Stimulated activated CD4-positive, alpha-beta T cell treated with anti-CD3 and anti-CD28 coated beads, Interleukin-15, amount 100 ng/mL, for 48 hours (primary cell): ENCODE measurements around the gene IQGAP3.

Experiments
- DNase-seq, 2 donors: peaks; one replicate each; pipeline ENCODE4 v3.0.0-alpha.2; 2020; ENCODE audit warnings: low read depth in 2 of 2

IQGAP3 gene

DNA sequence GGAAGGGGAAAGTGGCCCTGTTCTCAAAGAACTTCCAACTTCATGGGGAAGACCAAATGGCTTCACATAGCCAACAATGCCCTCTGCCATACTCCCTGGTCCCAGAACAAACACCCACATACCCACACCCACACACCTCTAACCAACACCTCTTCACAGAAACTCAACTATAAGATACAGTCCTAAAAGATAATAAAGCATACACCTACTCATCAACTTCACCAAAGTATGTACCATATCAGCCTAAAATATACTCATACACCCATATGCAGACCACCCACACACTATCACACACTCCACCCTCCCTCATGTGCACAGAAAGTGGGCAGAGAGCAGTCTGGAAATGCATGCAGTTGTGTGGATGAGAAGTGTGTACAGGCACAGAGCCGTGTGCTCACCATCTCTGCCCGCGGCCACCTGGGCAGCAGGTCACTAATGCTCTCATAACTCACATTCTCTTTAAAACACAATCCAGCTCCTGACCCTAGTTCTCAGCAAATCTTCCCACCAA, 27.7 kb downstream of the IQGAP3 start:
- no peak for DNase-seq

DNA sequence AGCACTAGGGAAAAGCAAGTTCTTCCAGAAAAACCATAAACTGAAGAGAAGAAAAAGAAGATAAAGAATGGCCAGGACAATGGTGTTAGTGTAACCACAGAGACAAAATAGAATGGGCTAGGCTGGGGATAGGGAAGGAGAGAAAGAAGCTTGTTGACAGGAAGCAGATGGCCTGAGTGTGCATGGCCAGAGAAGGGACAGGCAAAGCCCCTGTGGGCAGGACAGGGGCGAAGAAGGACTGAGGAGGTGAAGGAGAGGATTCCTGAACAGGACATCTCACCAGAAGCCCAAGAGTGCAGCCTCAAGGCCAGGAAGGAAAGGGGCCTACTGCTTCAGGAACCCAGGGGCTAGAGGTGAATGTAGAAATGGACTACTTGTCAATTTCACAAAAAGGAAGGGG, 29.3 kb downstream of the IQGAP3 start:
- DNase-seq = no peak

DNA sequence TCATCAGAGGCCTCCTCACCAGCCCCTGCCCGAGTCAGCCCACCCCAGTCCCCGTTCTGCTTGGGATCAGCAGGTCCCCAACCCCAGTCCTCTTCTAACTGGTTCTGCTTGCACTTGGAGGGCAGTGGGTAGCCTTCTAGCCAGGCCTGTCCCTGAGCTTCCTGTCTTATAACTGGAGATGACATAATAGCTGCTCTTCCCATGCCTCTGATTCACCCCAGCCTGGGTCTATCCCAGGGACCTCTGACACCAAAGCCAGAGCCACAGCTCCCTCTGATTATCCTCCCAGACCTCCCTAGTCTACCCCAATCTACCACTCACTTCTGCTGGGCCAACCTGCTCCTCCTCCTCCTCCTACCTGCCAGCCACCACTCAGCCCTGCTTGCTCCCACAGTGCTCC, 31.4 kb downstream of the IQGAP3 start:
- no peak for DNase-seq

DNA sequence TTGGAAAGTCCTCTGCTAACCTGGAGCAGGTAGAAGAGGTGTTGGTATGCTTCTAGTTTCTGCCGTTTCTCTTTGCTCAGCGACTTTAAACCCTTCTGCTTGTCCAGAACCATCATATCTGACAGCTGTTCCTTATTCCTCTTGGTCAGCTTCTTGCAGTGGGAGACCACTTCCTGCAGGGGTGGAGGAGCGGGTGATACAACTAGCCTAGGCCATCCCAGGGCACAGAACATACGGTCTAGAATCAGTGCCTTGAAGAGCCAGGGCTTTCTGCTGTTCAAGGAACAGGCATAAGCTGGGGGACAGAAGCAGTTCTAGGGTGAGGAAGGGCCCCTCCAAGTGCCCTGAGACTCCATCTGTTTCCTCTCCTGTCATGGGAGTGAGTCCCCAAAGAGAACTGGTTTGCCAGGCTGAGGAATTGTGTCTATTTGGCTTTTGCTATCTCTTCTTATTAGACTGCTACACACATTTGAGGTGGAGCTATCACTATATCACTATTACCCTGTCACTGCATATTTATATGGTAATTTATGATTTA, 32.5 kb downstream of the IQGAP3 start:
- no peak for DNase-seq

DNA sequence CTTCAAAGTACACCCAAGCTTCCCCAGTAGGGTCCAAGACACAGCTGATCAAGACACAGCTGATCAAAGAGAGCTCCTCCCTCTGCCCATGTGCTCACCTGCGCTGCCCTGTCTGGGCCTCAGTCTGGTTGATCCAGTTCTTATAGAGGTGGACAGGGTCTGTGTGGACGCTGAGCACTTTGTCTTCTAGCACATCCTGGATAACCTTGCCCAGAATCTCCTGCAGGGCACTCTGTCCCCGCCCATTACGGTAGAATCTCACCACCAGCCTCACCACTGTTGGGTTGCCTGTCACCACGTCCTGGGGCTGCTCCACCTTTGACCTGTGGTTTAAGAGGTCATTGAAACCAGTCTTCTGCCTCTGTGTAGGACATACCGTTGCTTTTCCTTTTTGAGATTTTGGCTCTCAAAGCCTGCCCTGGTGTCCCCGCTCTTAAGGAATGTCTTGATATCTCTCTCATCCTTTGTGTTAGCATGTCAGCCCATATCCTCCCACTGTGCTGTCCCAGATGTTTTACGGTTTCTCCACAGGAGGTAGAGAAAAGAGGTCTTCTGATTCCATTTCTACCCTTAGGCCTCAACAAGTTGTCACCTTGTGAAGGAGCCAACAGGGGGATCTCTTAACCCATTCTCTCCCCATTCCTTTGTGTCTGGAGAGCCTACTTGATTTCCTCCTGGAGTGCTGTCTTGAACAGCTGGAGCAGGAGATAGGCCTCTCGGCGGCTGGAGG, 33.5 kb downstream of the IQGAP3 start:
- no peak for DNase-seq

DNA sequence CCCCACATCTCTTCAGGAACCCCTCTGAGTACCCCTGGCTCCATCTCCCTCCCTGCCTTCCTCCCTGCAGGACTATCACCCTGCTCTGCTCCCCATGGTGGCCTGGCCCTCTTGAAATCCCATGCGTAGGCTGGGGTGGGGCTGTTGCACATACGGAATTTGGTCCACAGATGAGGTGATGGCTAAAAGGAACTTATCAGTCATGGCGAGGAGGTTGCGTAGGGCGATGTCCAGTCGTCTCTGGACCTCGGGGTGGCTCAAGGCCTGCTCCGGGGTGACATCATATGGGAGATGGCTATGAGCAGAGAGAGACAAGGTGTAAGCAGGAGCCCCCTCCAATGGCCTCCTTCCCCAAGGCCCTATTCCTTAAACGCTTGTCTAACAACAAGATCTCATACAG, 35.3 kb downstream of the IQGAP3 start:
- no peak for DNase-seq

DNA sequence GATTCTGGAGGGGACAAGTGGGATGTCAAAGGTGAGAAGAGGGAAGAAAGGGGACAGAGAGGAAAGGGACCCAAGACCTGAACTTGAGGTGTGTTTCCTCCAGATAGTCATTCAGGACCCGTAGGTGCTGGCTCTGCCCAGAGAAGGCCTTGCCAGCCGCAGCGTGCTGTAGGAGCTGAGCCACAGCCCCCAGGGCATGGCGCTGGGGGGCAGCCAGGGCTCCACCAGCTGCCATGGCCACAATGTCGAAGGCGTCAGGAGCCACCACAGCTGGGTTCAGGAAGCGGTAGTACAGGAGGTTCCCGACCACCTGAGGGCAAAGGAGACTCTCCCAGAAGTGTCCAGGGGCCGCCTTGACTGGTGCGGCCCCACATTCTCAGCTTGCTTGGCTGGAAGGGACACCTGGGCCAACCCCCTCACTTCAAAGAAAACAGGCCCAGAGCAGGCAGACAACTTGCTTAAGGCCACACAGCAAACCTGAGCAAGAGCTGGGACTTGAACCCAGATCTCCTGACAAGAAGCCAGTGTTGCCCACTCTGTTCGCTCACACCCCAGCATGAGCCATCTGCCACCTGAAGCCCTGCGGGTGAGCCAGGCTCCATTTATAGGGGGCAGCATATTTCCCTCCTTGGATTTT, 37.8 kb downstream of the IQGAP3 start:
- no peak for DNase-seq

DNA sequence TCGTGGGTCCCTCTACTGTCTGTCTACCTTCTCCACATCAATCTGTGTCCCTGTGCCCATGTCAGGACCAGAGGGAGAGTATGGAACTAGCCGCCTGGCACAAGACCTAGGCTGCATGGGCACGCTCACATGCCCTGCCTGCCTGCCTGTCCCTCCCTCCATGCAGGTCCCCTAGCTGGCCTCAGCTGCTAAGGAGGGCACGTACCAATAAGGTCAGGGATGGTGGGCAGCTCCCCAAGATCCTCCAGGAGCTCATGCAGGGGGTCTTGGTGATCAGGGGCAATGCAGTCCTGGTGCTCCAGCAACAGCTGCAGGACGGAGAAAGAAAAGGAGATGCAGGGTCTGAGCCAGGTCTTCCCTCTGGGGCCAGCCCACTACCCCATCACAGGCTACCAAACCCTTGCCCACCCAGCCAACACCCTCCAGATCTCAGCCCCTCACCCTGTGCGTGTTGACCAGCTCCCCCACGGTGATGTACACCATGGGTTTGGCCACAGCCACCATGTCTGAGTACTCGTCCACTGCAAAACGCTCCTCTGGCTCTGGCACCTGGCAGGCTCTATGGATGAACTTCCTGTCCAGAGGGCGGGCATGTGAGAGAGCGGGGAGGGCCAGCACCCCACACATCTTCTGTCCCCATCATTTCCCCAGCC, 38.7 kb downstream of the IQGAP3 start:
- DNase-seq = no peak

DNA sequence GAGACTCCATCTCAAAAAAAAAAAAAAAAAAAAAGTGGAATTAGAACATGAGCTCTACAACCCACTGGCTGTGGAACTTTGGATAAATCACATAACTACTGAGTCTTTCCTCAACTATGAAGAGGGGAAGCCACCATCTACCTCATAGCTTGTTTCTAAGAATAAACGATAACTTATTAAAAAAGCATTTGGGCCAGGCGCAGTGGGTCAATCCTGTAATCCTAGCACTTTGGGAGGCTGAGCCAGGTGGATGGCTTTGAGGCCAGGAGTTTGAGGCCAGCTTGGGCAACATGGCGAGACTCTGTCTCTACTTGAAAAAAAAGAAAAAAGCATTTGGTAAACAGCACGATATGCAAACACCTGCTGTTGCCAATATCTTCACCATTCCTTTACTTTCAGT, 40.0 kb downstream of the IQGAP3 start:
- no peak for DNase-seq

DNA sequence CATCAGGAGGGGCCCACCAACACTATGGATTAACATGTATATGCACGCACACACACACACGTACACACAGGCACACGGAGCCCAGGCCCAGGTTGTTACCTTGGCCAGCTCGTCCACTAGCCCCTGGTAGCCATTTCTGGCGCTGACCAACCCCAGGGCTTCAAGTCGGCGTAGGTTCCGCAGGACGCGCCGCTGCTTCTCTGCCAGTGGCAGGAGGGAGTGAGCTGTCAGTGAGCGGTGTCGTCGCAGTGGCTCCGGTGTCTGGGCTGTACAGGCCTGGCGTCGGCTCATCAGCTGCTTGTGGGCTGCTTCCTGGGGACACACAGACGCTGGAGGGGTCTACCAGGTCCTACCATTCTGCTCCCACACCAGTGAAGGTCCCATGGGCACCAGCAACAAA, 42.4 kb downstream of the IQGAP3 start:
- DNase-seq = no peak

DNA sequence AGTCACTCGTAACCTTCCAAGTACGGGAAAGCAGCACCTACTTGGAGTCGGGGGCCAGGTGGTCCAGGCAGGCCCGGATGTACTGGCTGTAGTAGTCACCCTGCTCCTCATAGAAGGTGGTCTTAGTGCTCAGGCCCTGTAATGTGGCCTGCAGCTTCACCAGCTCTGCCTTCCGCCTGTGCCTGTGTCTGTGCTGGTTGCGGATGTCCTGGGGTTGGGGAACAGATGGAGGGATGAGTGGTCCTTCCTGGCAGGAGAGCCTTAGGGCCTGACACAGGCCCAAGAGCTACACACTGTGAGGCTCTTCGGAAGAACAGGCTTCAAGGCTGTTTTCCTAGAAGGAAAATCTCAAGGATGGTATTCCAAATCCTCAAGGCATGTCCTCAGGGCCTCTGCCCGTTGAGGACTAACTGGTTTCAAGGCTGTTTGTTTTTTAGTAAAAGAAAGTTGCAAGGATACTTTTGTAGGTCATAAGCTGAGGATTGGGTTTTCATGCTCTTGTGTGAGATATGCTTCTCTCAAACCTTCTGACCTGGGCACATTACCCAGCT, 43.4 kb downstream of the IQGAP3 start:
- no peak for DNase-seq

DNA sequence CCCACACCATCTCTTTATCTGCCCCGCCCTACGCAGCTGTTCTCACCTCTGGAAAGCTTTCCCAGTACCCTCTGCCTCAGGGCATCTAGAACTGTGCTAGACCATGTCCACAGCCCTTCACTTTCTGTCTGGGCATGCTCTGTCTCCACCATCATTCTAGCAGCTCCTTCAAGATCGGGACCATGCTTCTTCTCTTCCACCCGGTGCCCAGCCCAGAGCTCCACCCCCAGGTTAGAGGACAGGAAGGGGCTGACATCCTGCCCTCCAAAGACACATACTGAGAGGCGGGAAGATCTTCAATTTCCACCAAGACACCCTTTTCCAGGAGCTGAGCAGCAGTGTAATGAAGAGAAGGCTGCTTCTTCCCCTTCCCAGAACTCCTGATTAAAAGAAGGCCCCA, 44.1 kb downstream of the IQGAP3 start:
- no peak for DNase-seq

DNA sequence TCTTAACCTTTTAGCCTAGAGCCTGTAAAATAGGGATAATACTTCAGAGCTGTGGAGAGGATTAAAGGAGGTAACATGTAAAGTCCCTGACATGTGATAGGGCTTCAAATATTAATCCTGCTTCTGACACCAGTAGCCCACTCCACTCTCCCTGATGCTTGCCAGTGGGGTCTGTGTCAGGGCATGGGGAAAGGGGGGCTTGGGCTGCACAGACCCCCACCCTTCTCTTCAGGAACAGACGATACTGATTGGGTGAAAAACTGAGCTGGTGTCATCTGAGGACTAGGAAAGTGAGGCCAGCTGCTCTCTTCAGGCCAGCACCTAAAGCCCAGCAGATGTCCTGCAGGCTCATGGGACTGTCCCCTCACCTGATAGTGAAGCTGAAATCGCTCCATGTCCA, 44.8 kb downstream of the IQGAP3 start:
- DNase-seq = no peak

DNA sequence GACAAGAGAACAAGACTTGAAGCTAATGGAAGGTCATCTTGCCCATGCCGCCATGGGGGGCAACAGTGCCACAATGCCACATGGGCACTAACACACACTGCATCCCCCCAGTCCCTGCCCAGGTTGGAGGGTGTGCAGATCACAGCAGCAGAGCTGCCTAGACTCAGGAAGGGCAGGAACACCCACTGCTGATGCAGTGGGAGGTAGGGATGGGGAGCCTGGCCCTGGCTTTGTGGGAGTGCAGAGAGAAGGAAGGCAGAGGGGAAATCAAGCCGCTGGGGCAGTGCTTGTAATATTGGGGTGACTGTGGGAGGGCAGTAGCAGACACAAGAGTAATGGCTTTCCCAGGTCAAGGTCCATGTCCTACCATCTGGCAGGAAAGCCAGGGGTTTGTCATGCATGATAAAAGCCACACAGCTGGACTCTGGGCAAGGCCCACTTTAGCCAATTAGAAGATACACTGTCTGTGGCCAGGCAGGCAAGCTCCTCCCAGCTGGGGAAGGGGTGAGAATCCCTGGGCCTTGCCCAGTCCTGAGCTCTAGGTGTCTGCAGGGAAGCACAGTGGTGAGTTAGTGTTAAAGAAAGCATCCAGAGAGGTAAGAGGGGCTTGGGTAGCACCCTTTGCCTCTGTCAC, 46.4 kb downstream of the IQGAP3 start:
- no peak for DNase-seq

DNA sequence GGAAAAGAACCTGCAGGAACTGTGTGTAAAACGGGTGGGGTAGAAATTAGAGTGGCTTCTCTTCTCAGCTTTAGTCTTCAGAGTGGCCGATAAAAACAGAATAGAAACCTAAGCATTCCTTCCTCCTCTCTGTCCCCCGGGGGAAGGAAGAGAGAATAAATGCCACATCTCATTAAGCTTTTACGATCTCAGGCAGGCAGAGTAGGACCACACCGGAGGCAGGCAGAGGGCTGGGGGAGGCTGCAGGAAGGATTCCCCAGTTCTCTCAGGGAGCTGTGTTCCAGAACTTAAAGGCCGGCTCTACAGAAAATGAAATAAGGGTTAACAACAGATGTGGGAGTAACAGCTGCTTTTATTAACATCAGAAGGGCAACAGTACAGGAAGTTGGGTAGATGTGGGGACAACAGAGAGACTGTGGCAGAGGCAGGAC, 47.3 kb downstream of the IQGAP3 start:
- DNase-seq = no peak

DNA sequence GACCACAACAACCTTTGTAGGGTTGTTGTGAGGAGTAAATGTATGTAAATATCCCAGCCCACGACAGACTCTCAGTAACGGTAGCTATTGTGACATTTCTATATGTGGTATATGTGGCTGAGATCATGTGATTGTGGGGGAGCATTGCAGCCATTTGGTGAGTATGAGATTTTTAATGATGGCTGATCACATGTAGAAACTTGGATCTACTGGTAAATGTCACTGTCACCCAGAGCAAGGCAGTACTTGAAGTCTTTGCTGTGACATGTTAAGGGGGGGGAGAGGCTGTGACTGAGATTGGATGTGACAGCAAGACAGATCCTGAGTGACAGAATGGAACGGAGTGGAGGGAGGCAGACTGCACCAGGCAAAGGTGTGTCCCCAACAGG, 47.9 kb downstream of the IQGAP3 start:
- no peak for DNase-seq

DNA sequence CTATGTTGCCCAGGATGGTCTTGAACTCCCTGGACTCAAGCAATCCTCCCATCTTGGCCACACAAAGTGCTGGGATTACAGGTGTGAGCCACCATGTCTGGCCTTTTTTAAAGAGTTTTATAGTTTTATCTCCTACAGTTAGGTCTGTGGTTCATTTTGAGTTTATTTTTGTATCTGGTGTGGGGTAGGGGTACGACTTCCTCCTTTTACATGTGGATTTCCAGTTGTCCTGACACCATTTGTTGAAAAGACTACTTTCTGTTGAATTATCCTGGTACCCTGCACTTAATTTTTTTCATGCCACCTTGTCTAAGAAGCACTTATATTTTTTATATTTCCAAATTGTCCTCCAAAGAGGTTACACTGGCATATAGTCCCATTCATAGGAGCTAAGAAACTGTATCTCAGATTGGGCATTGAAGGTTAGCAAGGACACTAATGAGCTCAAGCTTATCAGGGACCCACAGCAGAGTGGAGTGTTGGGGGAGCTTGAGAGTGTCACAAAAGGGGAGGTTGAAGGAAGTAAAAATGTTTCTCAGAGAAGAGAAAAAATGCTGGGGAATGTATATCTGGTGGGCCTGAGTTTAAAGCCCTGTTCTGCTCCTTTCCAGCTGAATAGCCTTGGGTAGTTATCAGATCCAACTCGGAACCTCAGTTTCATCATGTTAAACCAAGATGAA, 48.4 kb downstream of the IQGAP3 start:
- no peak for DNase-seq

DNA sequence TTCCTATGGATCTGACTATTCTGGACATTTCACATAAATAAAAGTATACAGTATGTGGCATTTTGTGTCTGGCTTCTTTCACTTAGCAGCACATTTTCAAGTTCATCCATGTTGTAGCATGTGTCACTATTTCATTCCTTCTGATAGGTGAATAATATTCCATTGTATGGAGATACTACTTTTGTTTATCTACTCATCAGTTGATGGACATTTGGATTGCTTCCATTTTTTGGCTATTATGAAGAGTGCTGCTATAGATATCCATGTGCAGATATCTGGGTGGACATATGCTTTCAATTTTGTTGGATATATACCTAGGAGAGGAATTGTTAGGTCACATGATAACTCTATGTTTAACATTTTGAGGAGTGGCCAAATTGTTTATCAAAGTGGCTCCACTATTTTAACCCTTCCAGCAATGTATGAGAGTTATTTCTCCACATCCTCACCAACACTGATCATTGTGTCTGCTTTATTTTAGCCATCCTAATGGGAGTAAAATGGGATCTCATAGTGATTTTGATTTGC, 49.9 kb downstream of the IQGAP3 start:
- no peak for DNase-seq

DNA sequence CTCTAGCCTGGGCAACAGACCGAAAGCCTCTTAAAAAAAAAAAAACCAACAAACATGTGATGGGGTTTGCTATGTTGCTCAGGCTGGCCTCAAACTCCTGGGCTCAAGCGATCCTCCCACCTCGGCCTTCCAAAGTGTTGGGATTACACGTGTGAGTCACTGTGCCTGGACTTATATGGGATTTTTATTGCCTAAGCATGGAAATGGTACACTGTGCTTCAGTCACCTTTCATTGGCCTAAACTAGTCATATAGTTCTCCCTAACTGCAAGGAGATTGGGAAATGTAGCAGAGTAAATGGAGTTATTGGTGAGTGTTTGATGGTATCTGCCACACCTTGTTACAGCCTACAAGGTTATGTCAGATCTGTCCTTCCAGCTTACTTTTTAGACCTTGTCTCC, 54.6 kb downstream of the IQGAP3 start:
- no peak for DNase-seq

DNA sequence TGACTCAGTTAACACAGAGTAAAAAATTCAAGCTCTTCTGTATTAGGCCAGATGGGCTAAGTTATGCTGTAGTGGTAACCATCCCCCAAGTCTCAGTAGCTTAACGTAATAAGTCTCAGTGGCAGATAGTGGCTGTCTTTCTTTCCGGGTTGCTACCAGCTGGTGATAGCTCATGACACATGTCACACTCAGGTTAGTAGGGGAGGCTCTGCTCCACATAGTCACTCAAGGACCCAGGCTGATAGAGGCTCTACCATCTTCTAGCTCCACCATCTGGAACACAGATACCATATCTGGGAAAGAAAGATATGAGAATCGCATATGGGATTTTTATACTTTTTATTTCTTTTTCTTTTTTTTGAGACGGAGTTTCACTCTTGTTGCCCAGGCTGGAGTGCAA, 55.5 kb downstream of the IQGAP3 start:
- no peak for DNase-seq

DNA sequence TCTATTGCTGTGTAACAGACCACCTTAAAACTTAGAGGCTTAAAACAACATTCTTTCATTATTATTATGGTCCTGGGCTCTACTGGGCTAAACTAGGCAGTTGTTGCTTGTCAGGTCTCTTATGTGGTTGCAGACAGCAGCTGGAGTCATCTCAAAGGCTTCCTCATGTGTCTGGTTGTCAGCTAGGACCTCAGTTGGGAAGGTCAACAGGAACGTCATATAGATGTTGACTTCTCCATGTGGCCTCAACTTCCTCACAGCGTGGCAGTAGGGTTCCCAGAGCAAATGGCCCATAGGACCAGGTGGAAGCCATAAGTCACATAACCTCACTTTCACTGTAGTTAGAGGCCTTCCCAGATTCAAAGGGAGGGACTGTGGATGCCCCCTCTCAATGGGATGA, 56.4 kb downstream of the IQGAP3 start:
- no peak for DNase-seq
